Activated CD4-positive, CD25-positive, alpha-beta regulatory T cell treated with anti-CD3 and anti-CD28 coated beads, Interleukin-2, amount 50 U/mL, for 16 hours (primary cell): Measurements from ENCODE around the gene SEC16B.

Experiments
- DNase-seq: peaks from one replicate; pipeline ENCODE4 v3.0.0-alpha.2; 2020; ENCODE audit warnings: low read depth, low spot score

SEC16B gene

DNA sequence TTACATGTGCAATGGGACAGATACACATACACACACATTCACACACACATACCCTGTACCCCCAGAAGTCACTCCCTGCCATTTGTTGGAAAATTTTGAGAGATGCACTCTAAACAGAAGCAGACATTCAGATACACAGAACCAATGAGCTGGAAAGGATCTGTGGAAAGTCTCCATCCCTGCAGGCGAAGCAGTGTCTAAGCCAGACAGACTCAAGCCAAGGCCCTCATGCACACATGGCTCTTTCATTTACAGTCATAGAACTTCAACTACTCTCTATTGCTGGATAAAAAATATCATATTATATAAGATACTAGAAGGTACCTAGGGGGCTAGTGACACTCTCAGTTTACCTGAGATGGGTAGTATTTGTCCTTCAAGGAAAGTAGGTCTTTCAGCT lies 7.3 kb upstream of the SEC16B start:
- no peak for DNase-seq

DNA sequence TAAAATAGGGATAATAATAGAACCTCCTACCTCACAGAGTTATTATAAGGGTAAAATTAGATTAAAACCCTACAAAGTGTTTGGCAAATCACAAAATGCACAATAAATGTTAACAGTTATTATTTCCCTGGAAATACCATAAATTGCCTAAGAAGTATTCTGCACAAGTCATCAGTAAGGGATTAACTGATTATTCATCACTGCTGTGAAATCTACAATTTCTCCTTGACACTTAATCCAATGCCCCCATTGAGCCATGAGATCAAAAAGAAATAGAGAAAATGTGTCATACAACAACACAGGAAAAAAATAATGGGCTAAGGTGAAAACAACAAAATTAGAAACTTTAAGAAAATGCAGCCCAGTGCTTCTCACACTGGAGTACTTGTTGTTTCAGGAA lies 6.7 kb upstream of the SEC16B start:
- DNase-seq = no peak

DNA sequence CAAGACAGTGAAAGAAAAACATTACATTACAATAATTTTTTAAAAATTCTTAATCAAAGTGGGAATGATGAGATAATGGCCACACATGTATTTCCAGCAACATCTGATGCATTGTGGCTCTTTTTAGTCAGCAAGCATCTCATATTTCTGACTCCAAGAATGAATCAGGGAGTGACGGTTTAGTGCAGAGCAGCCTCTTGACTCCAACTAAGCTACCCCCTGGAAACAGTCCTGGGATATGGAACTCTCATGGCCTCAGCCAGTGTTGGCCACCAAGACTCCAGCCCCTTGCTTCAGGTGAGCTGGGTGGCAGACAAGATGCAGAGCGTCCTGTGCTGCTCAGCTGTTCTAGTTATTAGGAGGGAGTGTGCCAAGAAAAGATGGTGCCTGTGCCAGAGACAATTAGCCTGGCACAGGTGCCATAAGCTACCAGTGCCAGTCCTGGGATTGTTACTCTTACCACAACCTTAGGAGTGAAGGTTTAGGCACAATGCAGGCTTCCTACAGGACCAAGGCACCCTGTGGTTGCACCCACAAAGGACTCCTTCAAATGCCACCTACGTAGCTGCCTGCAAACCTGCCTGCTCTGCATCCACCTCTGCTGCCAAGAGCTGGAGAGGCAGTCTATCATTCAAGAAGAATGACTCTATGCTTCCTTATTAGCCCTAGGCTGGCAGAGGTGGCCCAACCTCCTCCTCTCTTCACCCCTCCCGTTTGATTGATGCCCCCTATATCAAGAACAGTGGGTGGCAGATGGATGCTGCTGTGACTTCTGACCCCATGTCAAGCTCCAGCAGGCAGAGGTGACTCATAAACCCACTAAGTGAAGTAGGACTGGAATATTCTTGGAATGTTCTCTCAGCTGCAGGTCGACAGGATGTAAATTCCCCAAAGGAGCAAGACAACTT lies 6.0 kb upstream of the SEC16B start:
- no peak for DNase-seq

DNA sequence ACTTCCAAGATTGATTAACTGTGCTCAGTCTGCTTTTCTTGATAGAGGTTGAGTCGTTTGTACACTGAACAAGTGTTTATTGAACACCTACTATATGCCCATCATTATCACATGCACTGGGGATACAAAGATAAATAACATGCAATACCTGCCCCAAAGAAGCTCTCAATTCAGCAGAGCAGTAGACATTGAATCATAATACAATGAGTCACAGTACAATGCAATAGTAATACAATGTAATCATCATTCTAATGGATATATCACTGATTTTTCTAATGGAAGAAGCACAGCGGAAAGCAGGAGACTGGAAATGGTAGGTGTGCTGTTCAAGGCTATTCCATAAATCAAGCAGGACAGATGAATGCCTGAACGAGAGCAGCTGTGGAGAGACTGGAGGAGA lies 3.7 kb upstream of the SEC16B start:
- DNase-seq = no peak

DNA sequence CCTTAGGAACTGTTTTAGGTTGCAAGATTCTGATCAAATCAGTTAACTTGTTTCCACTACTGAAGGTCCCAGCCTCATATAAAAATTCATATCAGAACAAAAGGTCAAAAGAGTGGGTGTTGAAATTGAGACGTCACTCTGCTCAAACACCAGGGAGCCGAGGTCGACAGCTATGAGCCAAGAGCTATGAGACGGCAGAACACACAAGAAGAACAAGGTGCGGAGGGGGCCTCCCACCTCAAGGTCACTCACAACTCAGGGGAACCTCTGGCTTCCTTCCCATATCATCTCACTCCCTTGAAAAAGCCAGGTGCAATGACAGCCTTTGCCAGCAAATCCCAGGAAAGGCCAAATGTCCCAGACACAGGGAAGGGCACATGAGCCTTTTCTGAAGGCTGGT lies 749 bp downstream of the SEC16B start:
- no peak for DNase-seq

DNA sequence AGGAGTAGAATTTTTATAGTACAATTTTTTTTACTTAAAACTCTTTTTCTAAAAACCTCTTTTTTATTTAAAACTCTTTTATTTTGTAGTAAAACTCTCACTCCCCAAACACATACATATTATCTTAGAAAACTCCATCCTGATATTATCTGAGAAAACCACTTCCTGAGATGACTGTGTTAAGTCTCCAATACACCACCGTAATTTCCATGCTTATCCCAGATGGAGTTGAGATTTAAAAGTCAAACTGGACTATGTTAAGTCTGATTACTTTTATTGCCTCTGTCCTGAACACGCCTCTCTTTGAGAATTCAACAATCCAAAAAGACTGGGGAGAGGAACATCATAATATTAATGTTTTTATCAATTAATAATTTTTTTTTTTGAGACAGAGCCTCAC lies 3.7 kb downstream of the SEC16B start:
- no peak for DNase-seq

DNA sequence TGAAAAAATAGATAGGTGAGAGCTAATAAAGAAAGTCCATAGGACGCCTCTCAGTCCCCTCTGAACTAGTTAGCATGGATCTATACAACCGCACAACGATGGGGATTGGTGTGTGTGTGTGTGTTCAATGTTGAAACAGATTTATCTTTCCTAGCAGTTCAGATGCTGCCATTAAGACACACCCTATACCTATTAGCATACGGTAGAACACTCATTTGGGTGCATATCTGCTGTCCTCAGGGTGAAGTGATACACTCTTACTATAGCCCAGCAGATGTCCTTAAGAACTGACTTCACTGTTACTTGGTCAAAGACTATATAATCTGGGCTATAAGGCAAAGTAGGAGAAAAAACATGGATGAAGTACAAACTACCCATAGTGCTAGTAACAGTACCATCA lies 4.6 kb downstream of the SEC16B start:
- DNase-seq = no peak

DNA sequence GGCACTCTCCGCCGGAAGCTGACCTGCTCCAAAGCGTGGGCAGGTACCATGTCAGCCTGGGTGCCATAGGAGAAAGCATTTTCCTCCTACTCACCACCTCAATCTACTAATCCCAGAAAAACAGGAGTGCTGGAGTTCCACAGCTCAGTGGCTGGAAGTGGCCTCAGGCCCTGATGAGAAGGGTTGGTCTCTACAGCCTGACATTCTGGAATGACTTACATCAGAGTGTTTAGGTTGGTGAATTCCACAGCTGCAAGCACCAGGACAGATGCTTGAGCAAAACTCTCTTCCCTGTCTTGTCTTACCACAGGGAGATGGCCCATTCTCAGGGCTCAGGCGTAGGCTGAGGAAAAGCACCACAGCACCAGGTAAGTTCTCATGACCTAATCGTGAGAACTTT lies 5.5 kb downstream of the SEC16B start:
- no peak for DNase-seq

DNA sequence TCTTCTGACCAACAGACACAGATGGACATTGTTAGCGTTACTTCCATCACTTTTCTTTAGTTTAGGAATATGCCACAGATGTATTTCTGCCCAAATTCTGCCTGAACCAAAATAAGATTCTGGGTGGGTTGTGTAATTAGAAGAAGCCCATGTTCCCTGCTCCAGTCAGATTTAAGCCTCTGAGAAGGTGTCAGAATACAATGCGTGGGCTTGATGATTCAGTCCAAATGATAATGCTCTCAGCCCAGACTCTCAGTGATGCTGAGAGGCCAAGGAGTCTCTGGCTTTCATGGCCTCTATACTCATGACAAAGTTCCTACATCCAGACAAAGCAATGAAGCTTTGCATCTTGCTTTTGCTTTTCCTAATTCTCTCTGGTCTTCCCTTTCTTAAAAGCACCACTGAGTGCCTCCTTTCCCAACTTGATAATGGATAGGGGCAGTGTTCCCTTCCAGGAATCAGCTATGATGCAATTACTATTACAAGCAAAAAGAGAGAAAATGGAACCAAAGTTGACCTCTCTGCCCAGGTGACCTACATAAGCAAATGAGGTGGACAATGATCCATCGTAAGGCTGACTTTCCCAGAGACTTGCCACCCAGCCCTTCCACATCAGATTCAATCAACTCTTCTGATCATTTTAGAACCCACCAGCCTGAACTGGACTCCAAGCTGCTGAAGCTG lies 8.8 kb downstream of the SEC16B start:
- no peak for DNase-seq

DNA sequence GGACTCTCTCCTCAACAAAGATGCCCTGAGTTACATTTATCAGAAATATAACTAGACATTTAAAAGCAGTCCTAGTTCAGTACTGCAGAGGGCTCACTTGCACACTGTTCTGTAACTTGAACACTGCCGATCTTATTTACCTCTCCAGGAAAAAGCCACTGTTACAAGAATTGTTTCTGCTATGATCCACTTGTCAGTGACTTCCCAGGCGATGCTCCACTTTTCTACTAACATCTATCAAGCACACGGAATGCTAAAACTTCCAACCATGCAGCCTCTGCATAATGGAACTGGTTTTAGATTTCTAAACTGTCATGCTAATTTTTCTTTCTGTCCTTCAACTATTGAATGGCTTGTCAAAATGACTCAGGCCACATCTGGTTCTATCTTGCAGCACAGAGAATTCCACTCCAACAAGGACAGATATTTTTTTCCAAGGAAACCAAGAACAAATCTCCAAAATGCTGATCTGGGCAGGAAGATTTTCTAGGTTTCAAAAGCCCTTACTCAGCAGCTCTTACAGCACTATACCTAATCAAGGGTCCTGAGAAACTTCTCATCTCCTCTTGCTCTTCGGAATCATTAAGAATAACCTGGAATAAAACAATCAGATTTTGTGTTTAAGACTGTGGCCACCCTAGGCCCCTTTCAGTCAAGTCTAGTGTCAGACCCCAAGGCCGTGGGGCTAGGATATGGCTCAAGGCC lies 9.9 kb downstream of the SEC16B start:
- no peak for DNase-seq

DNA sequence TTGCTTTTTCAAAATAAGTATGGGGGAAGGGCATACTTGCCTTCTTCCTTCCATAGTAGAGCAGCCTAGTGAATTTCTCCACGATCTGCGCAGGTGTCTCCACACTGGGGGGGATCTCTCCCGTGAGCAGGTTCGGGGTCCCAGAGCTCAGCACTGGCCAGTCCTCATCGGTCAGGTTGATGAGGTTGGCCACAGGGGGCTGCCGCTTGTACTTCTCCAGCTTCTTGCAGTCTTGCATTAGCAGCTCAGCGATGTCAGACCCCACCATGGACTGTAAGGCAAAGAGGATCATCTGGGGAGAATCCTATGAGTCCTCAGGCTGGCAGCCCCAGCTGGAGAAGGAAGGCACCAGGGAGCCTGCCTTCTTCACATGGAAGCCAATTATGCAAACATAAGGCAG lies 11.8 kb downstream of the SEC16B start:
- no peak for DNase-seq

DNA sequence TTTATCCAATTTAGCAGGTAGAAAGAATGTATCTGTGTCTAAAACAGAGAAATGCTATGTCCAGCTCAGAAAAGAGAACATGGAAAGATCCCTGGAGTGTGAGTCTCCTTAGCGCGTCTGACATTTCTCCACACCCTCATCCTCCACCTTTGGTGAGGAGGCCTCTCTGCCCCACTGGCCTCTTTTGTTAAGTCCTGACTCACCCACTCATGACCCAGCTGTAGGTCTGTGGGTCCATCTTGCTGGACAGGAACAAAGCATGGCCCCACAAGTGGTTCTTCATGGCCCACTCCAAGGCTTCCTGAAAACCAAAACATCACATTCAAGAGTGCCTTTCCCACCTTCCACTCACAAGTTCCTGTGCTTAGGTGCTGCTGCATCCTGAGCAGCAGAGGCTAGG lies 15.8 kb downstream of the SEC16B start:
- DNase-seq = no peak

DNA sequence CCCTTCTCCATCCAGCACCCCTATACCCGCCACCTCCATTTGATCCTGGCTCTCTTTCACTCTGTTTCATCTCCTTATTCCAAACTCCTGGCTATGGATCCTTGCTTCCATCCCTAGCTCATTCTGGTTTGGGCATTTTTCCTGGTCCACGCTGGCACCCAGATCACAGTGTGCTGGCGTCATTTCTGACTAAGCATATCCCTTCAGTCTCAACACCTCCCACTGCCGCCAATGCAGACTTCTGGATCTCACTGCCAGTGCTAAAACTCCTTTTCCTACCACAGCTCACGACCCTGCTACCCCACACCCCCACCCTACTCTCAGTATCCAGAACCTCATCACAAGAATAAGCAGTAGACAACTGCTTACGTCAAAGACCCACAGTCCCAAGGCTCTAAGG lies 16.3 kb downstream of the SEC16B start:
- no peak for DNase-seq

DNA sequence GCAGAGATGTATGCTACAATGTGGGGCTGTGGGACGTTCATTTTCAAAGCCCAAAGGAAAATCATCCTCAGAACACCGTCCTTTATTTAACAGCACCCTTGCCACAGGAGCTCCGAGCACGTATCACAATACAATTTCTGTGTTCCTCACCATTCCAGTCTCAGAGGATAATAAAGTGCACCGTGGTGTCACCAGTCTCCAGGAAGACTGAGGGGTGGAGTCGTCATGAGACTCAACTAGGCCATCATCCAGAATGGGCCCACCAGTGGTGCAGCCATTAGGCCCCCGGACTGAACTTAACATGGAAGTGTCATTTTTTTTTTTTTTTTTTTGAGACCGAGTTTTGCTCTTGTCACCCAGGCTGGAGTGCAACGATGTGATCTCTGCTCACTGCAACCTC lies 17.2 kb downstream of the SEC16B start:
- no peak for DNase-seq

DNA sequence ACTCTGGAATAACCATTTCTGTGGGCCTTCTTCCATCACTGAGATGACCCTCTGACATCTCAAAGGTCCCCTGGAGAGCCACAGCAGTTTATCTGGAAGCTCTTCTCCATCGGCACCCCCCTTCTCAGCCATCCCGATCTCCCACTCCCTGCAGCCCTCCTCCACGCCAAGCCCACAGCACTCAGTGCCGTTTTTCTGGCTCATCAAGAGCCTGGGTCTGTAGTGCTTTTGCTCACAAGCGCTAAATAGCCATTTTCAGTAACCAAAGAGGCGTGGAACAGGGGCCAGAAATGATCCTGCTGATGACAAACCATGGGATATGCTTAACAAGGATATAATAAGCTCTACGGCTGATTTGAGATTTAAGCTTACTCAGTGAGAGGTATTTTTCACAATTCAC lies 17.6 kb downstream of the SEC16B start:
- no peak for DNase-seq

DNA sequence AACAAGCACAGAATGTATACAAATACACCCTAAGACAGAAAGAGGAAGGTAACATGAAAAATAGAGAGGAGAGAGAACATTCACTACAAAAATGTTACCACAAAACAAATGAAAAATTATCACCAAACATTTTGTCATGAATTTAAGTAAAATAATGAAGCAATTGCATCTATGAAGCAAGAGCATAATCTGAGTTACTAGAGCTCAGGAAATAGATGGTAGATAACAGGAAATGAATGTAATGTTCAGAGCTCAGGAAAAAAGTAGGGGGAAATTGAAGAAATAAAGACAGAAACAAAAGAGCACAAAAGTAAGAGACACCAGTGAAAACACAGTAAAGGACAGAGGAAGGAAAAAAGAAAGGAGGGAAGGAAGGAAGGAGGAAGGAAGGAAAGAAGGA lies 19.4 kb downstream of the SEC16B start:
- DNase-seq = no peak

DNA sequence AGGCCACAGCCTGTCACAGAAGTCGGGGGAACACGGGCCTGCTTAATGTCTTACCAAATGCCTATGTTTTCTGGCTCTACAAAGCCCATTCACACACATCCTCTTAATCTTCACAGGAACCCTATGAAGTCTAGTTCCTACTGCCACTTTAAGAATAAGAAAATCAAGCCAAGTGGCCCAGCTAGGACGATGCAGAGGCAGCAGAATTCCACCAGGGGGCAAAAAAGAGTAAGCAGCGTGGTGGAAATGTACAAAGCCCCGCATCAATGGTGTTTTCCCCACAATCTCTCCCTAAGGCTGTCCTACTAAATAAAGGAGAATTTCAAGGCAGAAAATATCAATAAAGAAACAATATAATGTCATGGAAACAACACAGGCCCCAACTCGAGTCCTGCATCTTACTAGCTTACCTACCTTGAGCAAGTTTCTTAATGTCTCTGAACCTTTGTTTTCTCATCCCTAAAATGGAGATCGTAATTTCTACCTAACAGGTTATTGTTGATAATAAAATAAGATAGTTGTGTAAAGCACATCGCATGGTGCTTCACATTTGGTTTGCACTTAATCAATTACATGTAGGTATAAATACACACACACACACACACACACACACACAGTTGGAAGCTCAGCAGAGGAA lies 21.4 kb downstream of the SEC16B start:
- no peak for DNase-seq

DNA sequence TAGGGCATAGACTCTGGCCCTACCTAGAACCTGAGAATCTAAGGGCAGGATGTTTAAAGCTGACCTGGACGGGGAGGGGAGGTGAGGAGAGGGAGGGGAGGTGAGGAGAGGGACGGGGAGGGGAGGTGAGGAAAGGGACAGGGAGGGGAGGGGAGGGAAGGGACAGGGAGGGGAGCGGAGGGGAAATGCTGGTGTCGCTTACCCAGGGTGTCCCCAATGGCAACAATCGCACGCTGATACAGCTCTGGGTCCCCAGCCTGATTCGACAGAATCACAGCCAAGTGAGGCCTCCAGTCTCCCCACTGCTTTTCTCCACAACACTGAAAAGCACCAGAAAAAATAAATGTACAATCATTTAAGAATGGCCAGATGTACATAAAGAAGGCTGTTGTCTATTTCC lies 22.2 kb downstream of the SEC16B start:
- no peak for DNase-seq

DNA sequence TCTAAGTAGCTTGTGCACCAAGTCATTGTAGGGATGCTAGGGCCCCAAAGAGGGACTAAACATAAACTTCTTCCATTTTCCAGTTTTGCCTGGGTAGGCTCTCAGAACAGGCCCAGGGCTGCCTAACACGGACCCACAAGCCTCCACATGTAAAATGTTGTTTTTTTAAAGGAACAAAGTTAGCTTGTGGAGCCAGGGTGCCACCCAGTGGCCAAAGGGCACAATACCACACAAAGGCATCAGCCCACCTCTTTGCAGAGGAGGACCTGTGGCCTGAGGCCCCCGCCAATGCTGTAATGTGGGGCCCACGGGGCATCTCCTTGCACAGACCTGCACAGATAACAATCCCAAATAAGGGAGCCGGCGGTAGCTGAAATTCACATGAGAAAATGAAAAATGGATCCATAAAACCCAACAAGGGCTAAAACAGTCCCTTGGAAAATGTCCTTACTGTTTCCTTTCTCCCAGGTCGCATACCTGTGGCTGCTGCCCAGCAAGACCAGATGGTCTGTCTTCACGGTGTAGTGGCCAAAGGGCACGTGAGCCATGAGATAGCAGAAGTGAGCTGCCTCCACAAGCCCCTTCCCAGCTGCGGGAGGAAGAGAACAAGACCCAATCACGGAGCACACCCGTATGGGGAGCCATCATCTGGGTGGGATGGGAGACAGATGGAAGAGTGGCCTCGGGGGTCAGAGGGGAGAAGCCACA lies 23.8 kb downstream of the SEC16B start:
- DNase-seq = no peak

DNA sequence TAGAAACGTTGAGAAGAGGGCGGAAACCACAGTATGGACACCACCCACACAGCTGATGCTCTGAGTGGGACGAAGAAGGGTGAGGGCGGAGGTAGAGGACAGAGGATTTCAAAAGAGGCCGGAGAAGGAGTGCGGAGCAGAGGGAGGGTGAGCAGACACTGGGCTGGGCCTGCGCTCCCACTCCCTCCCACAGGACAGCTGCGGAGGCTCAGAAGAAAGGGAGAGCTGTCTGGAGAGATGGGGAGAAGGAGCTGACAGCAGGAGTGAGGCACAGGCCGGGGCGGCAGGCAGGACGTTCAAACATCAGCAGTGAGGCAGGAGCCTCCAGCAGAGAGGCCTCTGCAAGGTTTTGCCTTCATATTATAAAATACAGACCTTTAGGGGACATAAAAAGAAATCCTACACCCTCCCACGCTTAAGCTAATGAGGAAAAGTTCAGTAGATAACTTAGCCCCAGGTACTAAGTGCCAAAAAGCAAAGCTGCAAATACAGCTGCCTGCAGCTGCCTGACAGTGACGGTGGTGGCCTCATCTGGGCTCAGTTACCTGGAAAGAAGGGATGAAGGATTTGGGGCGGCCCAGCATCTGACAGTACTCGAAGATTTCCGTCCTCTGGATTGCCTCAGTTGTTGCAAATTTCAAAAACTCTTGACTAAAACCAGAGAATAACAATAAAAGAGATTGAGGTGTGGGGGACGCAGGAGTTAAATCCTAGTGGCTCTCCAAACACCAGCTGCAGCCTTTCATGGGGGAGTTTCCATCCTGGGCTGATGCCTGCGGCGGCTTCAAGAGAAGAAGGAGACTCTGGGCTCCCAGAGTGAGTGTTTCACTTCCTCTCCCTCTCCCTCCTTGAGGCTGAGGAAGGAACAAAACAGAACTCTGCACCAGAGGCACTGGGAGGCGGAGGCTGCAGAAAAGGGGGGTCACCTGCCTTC lies 25.6 kb downstream of the SEC16B start:
- no peak for DNase-seq
